ENCODE results near the gene CLIP4.

GRCh38 chr2:29227935-29228675 lies 112.9 kb downstream of the CLIP4 start:
- TF ChIP-seq POLR2A (IDR thresholded peaks at IDR 0.05; ENCODE audit: low read length), result no peak
- TF ChIP-seq, protein P1, sequence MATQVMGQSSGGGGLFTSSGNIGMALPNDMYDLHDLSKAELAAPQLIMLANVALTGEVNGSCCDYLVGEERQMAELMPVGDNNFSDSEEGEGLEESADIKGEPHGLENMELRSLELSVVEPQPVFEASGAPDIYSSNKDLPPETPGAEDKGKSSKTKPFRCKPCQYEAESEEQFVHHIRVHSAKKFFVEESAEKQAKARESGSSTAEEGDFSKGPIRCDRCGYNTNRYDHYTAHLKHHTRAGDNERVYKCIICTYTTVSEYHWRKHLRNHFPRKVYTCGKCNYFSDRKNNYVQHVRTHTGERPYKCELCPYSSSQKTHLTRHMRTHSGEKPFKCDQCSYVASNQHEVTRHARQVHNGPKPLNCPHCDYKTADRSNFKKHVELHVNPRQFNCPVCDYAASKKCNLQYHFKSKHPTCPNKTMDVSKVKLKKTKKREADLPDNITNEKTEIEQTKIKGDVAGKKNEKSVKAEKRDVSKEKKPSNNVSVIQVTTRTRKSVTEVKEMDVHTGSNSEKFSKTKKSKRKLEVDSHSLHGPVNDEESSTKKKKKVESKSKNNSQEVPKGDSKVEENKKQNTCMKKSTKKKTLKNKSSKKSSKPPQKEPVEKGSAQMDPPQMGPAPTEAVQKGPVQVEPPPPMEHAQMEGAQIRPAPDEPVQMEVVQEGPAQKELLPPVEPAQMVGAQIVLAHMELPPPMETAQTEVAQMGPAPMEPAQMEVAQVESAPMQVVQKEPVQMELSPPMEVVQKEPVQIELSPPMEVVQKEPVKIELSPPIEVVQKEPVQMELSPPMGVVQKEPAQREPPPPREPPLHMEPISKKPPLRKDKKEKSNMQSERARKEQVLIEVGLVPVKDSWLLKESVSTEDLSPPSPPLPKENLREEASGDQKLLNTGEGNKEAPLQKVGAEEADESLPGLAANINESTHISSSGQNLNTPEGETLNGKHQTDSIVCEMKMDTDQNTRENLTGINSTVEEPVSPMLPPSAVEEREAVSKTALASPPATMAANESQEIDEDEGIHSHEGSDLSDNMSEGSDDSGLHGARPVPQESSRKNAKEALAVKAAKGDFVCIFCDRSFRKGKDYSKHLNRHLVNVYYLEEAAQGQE (IDR thresholded peaks at IDR 0.05), result no peak

Measured in A549 (cell line).